Lower lobe of right lung (tissue), 2 donors: Measurements from ENCODE around the gene TMEM132D. TPM values are rescaled to one million over a fixed set of nuclear protein-coding genes. Genes with fewer than 3 reads are reported as not detected.

Source experiments
- ATAC-seq, 2 donors: fragments of 200-7000 bp; cut with Tn5 transposase; one replicate each; pipeline ENCODE4 v1.9.1; 2020 to 2022; ENCODE audit warnings: mild to moderate bottlenecking in 2 of 2, moderate library complexity in 2 of 2
- DNase-seq: peaks from one replicate; pipeline ENCODE4 v3.0.0-alpha.2; 2020
- H3K27ac ChIP-seq: fragments of 200-600 bp; one replicate; pipeline ENCODE4 v1.8.0; 2022
- H3K27me3 ChIP-seq: fragments of 200-600 bp; one replicate; pipeline ENCODE4 v1.8.0; 2022; ENCODE audit warnings: low read depth
- H3K36me3 ChIP-seq: fragments of 200-600 bp; one replicate; pipeline ENCODE4 v1.8.0; 2022; ENCODE audit warnings: mild to moderate bottlenecking
- H3K4me1 ChIP-seq: fragments of 200-600 bp; one replicate; pipeline ENCODE4 v1.8.0; 2022
- H3K4me3 ChIP-seq: fragments of 200-600 bp; one replicate; pipeline ENCODE4 v1.8.0; 2022; ENCODE audit warnings: mild to moderate bottlenecking
- H3K9me3 ChIP-seq: fragments of 200-600 bp; one replicate; pipeline ENCODE4 v1.8.0; 2022
- CTCF ChIP-seq: fragments of 200-600 bp; IDR thresholded peaks from one replicate; pipeline ENCODE4 v1.8.0; 2022; ENCODE audit warnings: antibody characterized with exemption, mild to moderate bottlenecking
- intact Hi-C: fragments of 100-400 bp; cut with DNase I; formaldehyde crosslinking; loops from one replicate; pipeline ENCODE4 v1.11.0; 2022
- total RNA-seq: library from RNA; stranded (reverse); fragmentation: NEBNext Ultra II Directional; extraction: Animal tissue kit (Norgen Biotek cat#: 25700); gene quantifications from one replicate; pipeline ENCODE4 v1.2.1, GENCODE V29; 2021
- donor health status: DM: no; HTN: yes; CAD: no; lungs with severe emphysema.

Gene TMEM132D
- total RNA-seq, 1 donor from 2014 or later, result 0.06 TPM

DNA sequence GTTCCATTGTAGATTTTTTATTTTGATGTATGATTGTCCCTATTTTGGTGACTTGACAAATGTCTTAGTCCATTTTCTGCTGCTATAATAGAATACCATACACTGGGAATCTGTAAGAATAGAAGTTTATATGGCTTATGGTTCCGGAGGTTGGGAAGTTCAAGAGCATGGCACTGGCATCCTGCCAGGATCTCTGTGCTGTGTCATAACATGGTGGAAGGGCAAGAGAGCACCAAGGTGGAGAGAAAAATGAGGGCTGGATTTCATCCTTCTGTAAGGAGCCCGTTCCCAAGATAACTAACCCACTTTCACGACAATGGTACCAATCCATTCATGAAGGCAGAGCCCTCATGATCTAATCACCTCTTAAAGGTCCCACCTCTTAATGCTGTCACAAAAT lies 176.7 kb downstream of the TMEM132D start:
- Histone ChIP-seq H3K27me3 (no peaks in the 10 kb centered on the region), H3K4me1 (no peaks in the 10 kb centered on the region), H3K27ac (no peak overlapping the region), H3K4me3 (no peak overlapping the region), H3K9me3 (peaks cover 4% of the 10 kb centered on the region), H3K36me3 (no peaks in the 10 kb centered on the region)
- ATAC-seq, result no peak
- intact Hi-C loops, result no loop called here
- TF ChIP-seq CTCF, result no peak
- DNase-seq, result no peak

GRCh38 chr12:129723260-129723659 lies 180.6 kb downstream of the TMEM132D start:
- Histone ChIP-seq H3K36me3 (no peaks in the 10 kb centered on the region), H3K27me3 (no peaks in the 10 kb centered on the region), H3K27ac (no peak overlapping the region), H3K4me3 (no peak overlapping the region), H3K4me1 (no peaks in the 10 kb centered on the region), H3K9me3 (peaks cover 4% of the 10 kb centered on the region)
- intact Hi-C loops, result no loop called here
- TF ChIP-seq CTCF, result no peak
- no peak for DNase-seq
- ATAC-seq, result no peak

- Histone ChIP-seq H3K36me3 (no peaks in the 10 kb centered on the region), H3K4me1 (no peaks in the 10 kb centered on the region), H3K4me3 (no peak overlapping the region), H3K9me3 (peaks cover 4% of the 10 kb centered on the region), H3K27me3 (no peaks in the 10 kb centered on the region), H3K27ac (no peak overlapping the region)
- ATAC-seq (no peak), DNase-seq (no peak)
- TF ChIP-seq CTCF, result no peak
- intact Hi-C loops, result no loop called here
Measured at GRCh38 chr12:129720618-129721017, 183.2 kb downstream of the TMEM132D start.

- intact Hi-C loops, result no loop called here
- Histone ChIP-seq H3K4me3 (no peak overlapping the region), H3K9me3 (peaks cover 4% of the 10 kb centered on the region), H3K27ac (no peak overlapping the region), H3K27me3 (no peaks in the 10 kb centered on the region), H3K36me3 (no peaks in the 10 kb centered on the region), H3K4me1 (no peaks in the 10 kb centered on the region)
- no peak for TF ChIP-seq CTCF
- ATAC-seq (no peak), DNase-seq (no peak)
Measured at GRCh38 chr12:129719416-129719815, 184.4 kb downstream of the TMEM132D start.

DNA sequence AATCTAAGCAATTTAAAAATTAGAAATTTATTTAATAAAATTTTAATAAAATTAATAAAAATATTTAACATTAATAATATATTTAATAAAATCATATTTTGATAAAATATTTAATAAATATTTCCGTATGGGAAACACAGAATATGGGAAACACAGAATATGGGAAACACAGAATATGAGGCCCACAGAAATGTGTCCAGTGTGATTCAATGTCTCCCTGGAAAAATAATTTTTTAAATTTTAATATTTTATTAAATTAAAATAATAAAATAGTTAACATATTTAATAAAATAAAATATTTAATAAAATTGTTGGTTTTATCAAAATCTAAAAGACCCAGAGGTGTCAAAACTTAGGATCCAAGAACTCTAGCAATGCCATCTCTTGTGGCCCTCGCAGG lies 186.4 kb downstream of the TMEM132D start:
- intact Hi-C loops, result no loop called here
- Histone ChIP-seq H3K9me3 (no peaks in the 10 kb centered on the region), H3K27me3 (no peaks in the 10 kb centered on the region), H3K4me3 (no peak overlapping the region), H3K36me3 (no peaks in the 10 kb centered on the region), H3K4me1 (no peaks in the 10 kb centered on the region), H3K27ac (no peak overlapping the region)
- no peak for DNase-seq
- ATAC-seq, result no peak
- TF ChIP-seq CTCF, result no peak

DNA sequence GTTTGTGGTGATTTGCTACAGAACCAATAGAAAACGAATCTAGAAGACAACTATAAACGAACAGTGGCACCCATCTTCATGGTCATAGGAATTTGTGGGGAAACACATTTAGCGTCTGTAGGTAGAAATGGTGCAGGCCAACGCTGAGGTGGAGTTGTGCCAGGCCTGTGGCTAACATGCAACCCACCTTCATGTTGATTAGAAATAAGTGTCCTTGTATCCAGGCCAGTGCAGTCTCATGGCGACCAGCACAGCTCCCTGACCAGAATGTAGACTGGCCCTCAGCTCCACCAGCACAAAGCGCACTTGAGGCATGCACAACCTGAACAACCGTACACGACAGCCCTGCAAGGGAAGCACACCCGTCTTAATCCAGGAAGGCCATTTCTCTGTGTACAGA lies 187.0 kb downstream of the TMEM132D start:
- no peaks in the 10 kb centered on the region for H3K27me3 ChIP-seq
- ATAC-seq (no peak), DNase-seq (no peak)
- intact Hi-C loops, result no loop called here
- no peaks in the 10 kb centered on the region for H3K36me3 ChIP-seq
- no peaks in the 10 kb centered on the region for H3K4me1 ChIP-seq
- H3K27ac ChIP-seq, result no peak overlapping the region
- TF ChIP-seq CTCF, result no peak
- H3K4me3 ChIP-seq, result no peak overlapping the region
- peaks cover 4% of the 10 kb centered on the region for H3K9me3 ChIP-seq
